22Rv1 (cell line): ENCODE results near the gene FRMD3.

ENCODE experiments used
- ZFX ChIP-seq: fragments of 450-650 bp; IDR thresholded peaks from 2 replicates; pipeline ENCODE4 v1.6.1; 2017; ENCODE audit warnings: antibody characterized with exemption, borderline replicate concordance
- TF ChIP-seq, protein P1 (sequence below): fragments of 450-650 bp; IDR thresholded peaks from 2 replicates; pipeline ENCODE4 v1.5.1; 2017; ENCODE audit warnings: mild to moderate bottlenecking

GRCh38 chr9:83538890-83539238 lies 663 bp upstream of the FRMD3 start:
- TF ChIP-seq, protein P1, sequence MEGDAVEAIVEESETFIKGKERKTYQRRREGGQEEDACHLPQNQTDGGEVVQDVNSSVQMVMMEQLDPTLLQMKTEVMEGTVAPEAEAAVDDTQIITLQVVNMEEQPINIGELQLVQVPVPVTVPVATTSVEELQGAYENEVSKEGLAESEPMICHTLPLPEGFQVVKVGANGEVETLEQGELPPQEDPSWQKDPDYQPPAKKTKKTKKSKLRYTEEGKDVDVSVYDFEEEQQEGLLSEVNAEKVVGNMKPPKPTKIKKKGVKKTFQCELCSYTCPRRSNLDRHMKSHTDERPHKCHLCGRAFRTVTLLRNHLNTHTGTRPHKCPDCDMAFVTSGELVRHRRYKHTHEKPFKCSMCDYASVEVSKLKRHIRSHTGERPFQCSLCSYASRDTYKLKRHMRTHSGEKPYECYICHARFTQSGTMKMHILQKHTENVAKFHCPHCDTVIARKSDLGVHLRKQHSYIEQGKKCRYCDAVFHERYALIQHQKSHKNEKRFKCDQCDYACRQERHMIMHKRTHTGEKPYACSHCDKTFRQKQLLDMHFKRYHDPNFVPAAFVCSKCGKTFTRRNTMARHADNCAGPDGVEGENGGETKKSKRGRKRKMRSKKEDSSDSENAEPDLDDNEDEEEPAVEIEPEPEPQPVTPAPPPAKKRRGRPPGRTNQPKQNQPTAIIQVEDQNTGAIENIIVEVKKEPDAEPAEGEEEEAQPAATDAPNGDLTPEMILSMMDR = peak; percentile 26
- no peak for TF ChIP-seq ZFX
